ENCODE results near the gene SP3. TPM values are rescaled to one million over a fixed set of nuclear protein-coding genes. Genes with fewer than 3 reads are reported as not detected.

Gene SP3
- total and polyA plus RNA-seq, 7 experiments from 2014 or later = 82.6 to 158 (median 128) TPM

DNA sequence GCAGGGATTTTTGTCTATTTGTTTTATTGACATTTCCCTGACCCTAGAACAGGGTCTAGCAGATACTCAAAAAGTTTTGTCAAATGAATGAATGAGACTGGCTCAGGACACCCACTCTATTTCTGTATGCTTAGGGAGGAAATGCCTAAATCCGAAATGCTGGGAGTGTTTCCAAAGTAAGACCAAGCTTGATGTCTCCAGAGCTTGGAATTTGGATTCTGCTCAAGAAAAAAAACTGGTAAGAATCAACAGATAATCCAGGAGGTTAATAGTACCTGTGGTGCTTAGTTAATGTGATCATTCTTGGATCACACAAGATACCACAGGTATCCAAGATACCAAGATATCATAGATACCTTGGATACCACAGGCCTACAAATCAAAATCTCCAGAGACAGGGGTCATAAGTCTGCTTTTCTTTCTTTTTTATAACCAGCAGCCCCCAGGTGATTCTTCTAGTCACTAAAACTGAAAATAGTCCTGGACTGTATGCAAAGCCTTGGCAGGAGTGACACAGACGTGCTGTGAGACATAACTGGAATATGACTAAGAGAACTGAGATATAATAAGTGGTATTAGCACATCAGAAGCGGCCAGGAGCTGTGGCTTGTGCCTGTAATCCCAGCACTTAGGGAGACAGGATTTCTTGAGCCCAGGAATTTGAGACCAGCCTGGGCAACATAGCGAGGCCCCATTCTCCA is 39.9 kb upstream of the SP3 start:
- Histone ChIP-seq H3K4me3 (ENCODE audit: low read length) (no peak overlapping the region), H3K27ac (ENCODE audit: low read depth, low read length) (no peak overlapping the region), H3K36me3 (ENCODE audit: control insufficient read depth in 2 of 3, insufficient read depth in 3 of 3, low read length in 3 of 3) (no peaks in the 10 kb centered on the region), H3K4me1 (ENCODE audit: control insufficient read depth in 2 of 2, insufficient read depth in 2 of 2, low read length in 2 of 2) (no peaks in the 10 kb centered on the region), H3K9me3 (ENCODE audit: control insufficient read depth in 2 of 3, low read length in 3 of 3) (no peaks in the 10 kb centered on the region), H3K27me3 (ENCODE audit: control insufficient read depth in 2 of 2, insufficient read depth in 2 of 2, low read length in 2 of 2) (no peaks in the 10 kb centered on the region)
- Mint-ChIP-seq H3K4me3 (no peak overlapping the region), H3K27me3 (peaks cover 4 to 15% (median 8%) of the 10 kb centered on the region in 5 donors), H3K4me1 (peaks cover 0 to 4% (median 0%) of the 10 kb centered on the region in 7 donors), H3K9me3 (no peaks in the 10 kb centered on the region), H3K36me3 (no peaks in the 10 kb centered on the region), H3K27ac (peak overlapping the region in 1 of 9 donors; percentile 17)
- intact Hi-C loops (cut with micrococcal nuclease) = no loop called here
- ChIA-PET POLR2A (no interaction called here), CTCF (no interaction called here)
- DNase-seq (no peak), ATAC-seq (no peak)

DNA sequence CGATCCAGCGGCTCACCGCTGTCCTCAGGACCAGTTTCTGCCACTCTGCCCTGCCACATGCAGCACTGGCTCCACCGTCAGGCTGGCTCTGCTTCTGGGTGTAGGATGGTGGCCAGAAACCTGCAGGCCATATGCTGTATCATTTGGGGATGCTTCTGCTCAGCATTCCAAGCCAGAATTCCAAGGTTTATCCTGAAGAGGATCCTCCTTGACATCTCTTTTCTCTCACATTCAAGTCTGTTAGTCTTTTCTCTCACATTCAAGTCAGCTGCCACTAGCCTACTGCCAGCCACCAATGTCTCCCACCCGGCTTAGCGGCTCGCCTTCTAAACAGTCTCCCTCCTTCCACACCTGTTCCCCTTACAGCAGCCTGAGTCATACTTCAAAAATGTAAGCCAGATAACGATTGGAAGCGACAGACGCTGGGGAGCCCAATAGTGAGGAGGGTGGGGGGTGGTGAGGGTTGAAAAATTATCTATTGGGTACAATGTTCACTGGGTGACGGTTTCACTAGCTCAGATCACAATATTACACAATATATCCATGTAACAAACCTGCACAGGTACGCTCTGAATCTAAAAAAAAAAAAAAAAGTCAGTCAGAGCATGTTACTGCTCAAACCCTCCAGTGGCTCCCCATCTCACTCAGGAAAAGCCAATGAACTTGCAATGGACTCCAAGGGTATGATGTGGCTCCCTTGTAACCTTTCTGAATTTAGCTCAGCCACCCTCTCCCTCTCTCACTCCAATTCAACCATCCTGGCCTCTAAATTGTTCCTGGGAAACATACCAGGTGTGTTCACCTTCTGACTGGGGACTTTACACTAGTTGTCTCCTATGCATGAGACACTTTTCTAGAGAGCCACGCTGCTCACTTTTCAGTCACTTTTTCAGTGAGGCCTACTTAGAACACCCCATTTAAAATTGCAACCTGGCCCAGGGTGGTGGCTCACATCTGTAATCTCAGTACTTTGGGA is 38.8 kb upstream of the SP3 start:
- ChIA-PET POLR2A (no interaction called here), CTCF (no interaction called here)
- Histone ChIP-seq H3K4me1 (ENCODE audit: control insufficient read depth in 2 of 2, insufficient read depth in 2 of 2, low read length in 2 of 2) (no peaks in the 10 kb centered on the region), H3K4me3 (ENCODE audit: low read length) (no peak overlapping the region), H3K9me3 (ENCODE audit: control insufficient read depth in 2 of 3, low read length in 3 of 3) (no peaks in the 10 kb centered on the region), H3K27ac (ENCODE audit: low read depth, low read length) (no peak overlapping the region), H3K36me3 (ENCODE audit: control insufficient read depth in 2 of 3, insufficient read depth in 3 of 3, low read length in 3 of 3) (no peaks in the 10 kb centered on the region), H3K27me3 (ENCODE audit: control insufficient read depth in 2 of 2, insufficient read depth in 2 of 2, low read length in 2 of 2) (no peaks in the 10 kb centered on the region)
- peaks cover 2 to 8% (median 5%) of the 10 kb centered on the region in 5 donors for H3K27me3 Mint-ChIP-seq
- H3K9me3 Mint-ChIP-seq = peaks cover 0 to 3% (median 0%) of the 10 kb centered on the region in 11 donors
- H3K27ac Mint-ChIP-seq = no peak overlapping the region
- peaks cover 0 to 2% (median 0%) of the 10 kb centered on the region in 7 donors for H3K4me1 Mint-ChIP-seq
- intact Hi-C loops (cut with micrococcal nuclease) = loop anchor here in 1 of 2 donors (1.0 kb wide), 1 partner anchor 120 kb away; no protein-coding TSS in a partner anchor
- ATAC-seq (no peak), DNase-seq (no peak)
- H3K36me3 Mint-ChIP-seq = no peaks in the 10 kb centered on the region
- no peak overlapping the region for H3K4me3 Mint-ChIP-seq

- H3K27ac ChIP-seq (ENCODE audit: low read depth, low read length) = no peak overlapping the region
- H3K36me3 ChIP-seq (ENCODE audit: control insufficient read depth in 2 of 3, insufficient read depth in 3 of 3, low read length in 3 of 3) = no peaks in the 10 kb centered on the region
- DNase-seq = no peak
- CTCF ChIA-PET = no interaction called here
- H3K4me1 ChIP-seq (ENCODE audit: control insufficient read depth in 2 of 2, insufficient read depth in 2 of 2, low read length in 2 of 2) = no peaks in the 10 kb centered on the region
- no peak overlapping the region for H3K27ac Mint-ChIP-seq
- POLR2A ChIA-PET = no interaction called here
- H3K27me3 ChIP-seq (ENCODE audit: control insufficient read depth in 2 of 2, insufficient read depth in 2 of 2, low read length in 2 of 2) = no peaks in the 10 kb centered on the region
- H3K4me1 Mint-ChIP-seq = peaks cover 0 to 4% (median 0%) of the 10 kb centered on the region in 7 donors
- no peak overlapping the region for H3K4me3 ChIP-seq (ENCODE audit: low read length)
- H3K4me3 Mint-ChIP-seq = no peak overlapping the region
- peaks cover 0 to 8% (median 4%) of the 10 kb centered on the region in 5 donors for H3K27me3 Mint-ChIP-seq
- no peaks in the 10 kb centered on the region for H3K36me3 Mint-ChIP-seq
- peaks cover 0 to 3% (median 0%) of the 10 kb centered on the region in 11 donors for H3K9me3 Mint-ChIP-seq
- ATAC-seq = no peak
- intact Hi-C loops (cut with micrococcal nuclease) = loop anchor here in 1 of 2 donors (1.0 kb wide), 1 partner anchor 118 kb away; no protein-coding TSS in a partner anchor
- no peaks in the 10 kb centered on the region for H3K9me3 ChIP-seq (ENCODE audit: control insufficient read depth in 2 of 3, low read length in 3 of 3)
These were observed 37.5 kb upstream of the SP3 start for GRCh38 chr2:174002679-174003078.

DNA sequence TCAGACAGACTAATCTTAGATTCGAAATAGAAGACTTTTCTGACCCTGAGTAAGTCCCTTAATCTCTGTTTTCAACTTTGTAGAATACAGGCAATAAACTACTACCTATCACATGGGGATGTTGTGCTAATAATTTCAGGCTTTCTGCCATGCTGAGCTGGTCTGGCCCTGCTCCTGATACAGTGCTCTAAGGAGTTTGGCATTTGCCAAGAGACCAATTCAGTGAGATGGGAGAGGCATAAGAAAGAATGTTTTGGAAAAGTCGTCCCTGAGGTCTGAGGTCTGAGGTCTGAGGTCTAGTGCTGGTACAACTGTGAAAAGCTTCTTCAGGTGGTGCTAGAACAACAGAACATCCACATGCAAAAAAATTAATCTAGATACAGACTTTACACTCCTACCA is 35.9 kb upstream of the SP3 start:
- Mint-ChIP-seq H3K4me1 (peaks cover 0 to 6% (median 0%) of the 10 kb centered on the region in 7 donors), H3K27me3 (peaks cover 0 to 8% (median 2%) of the 10 kb centered on the region in 5 donors), H3K9me3 (peaks cover 0 to 3% (median 0%) of the 10 kb centered on the region in 11 donors), H3K36me3 (no peaks in the 10 kb centered on the region), H3K4me3 (no peak overlapping the region), H3K27ac (no peak overlapping the region)
- ATAC-seq (no peak), DNase-seq (no peak)
- intact Hi-C loops (cut with micrococcal nuclease) = no loop called here
- CTCF ChIA-PET = no interaction called here
- POLR2A ChIA-PET = no interaction called here
- H3K4me1 ChIP-seq (ENCODE audit: control insufficient read depth in 2 of 2, insufficient read depth in 2 of 2, low read length in 2 of 2) = no peaks in the 10 kb centered on the region
- no peak overlapping the region for H3K27ac ChIP-seq (ENCODE audit: low read depth, low read length)
- H3K9me3 ChIP-seq (ENCODE audit: control insufficient read depth in 2 of 3, low read length in 3 of 3) = no peaks in the 10 kb centered on the region
- no peak overlapping the region for H3K4me3 ChIP-seq (ENCODE audit: low read length)
- no peaks in the 10 kb centered on the region for H3K36me3 ChIP-seq (ENCODE audit: control insufficient read depth in 2 of 3, insufficient read depth in 3 of 3, low read length in 3 of 3)
- no peaks in the 10 kb centered on the region for H3K27me3 ChIP-seq (ENCODE audit: control insufficient read depth in 2 of 2, insufficient read depth in 2 of 2, low read length in 2 of 2)

GRCh38 chr2:173999724-174000123 is 34.6 kb upstream of the SP3 start:
- POLR2A ChIA-PET = no interaction called here

GRCh38 chr2:173999272-173999671 is 34.1 kb upstream of the SP3 start:
- no peaks in the 10 kb centered on the region for H3K36me3 ChIP-seq (ENCODE audit: control insufficient read depth in 2 of 3, insufficient read depth in 3 of 3, low read length in 3 of 3)
- H3K27ac ChIP-seq (ENCODE audit: low read depth, low read length) = no peak overlapping the region
- peaks cover 0 to 10% (median 0%) of the 10 kb centered on the region in 7 donors for H3K4me1 Mint-ChIP-seq
- ChIA-PET CTCF (no interaction called here), POLR2A (interaction anchor here (0.6 kb wide), 2 partner anchors 13 to 114 kb away, joined by 3 read pairs; no protein-coding TSS in a partner anchor)
- H3K36me3 Mint-ChIP-seq = no peaks in the 10 kb centered on the region
- H3K4me3 Mint-ChIP-seq = no peak overlapping the region
- no peak overlapping the region for H3K27ac Mint-ChIP-seq
- H3K9me3 ChIP-seq (ENCODE audit: control insufficient read depth in 2 of 3, low read length in 3 of 3) = no peaks in the 10 kb centered on the region
- DNase-seq (no peak), ATAC-seq (no peak)
- no peaks in the 10 kb centered on the region for H3K4me1 ChIP-seq (ENCODE audit: control insufficient read depth in 2 of 2, insufficient read depth in 2 of 2, low read length in 2 of 2)
- peaks cover 0 to 3% (median 0%) of the 10 kb centered on the region in 11 donors for H3K9me3 Mint-ChIP-seq
- no peaks in the 10 kb centered on the region for H3K27me3 ChIP-seq (ENCODE audit: control insufficient read depth in 2 of 2, insufficient read depth in 2 of 2, low read length in 2 of 2)
- H3K4me3 ChIP-seq (ENCODE audit: low read length) = no peak overlapping the region
- intact Hi-C loops (cut with micrococcal nuclease) = no loop called here
- H3K27me3 Mint-ChIP-seq = peaks cover 0 to 12% (median 3%) of the 10 kb centered on the region in 5 donors

More at GRCh38 chr2:173999724-174000123, 34.6 kb upstream of the SP3 start:
- H3K36me3 Mint-ChIP-seq = no peaks in the 10 kb centered on the region
- Histone ChIP-seq H3K4me1 (ENCODE audit: control insufficient read depth in 2 of 2, insufficient read depth in 2 of 2, low read length in 2 of 2) (no peaks in the 10 kb centered on the region), H3K9me3 (ENCODE audit: control insufficient read depth in 2 of 3, low read length in 3 of 3) (no peaks in the 10 kb centered on the region), H3K4me3 (ENCODE audit: low read length) (no peak overlapping the region), H3K27me3 (ENCODE audit: control insufficient read depth in 2 of 2, insufficient read depth in 2 of 2, low read length in 2 of 2) (no peaks in the 10 kb centered on the region), H3K36me3 (ENCODE audit: control insufficient read depth in 2 of 3, insufficient read depth in 3 of 3, low read length in 3 of 3) (no peaks in the 10 kb centered on the region), H3K27ac (ENCODE audit: low read depth, low read length) (no peak overlapping the region)
- H3K27me3 Mint-ChIP-seq = peaks cover 0 to 8% (median 3%) of the 10 kb centered on the region in 5 donors
- CTCF ChIA-PET = no interaction called here
- H3K4me1 Mint-ChIP-seq = peaks cover 0 to 10% (median 0%) of the 10 kb centered on the region in 7 donors
- H3K4me3 Mint-ChIP-seq = no peak overlapping the region
- H3K9me3 Mint-ChIP-seq = peaks cover 0 to 3% (median 0%) of the 10 kb centered on the region in 11 donors
- intact Hi-C loops (cut with micrococcal nuclease) = no loop called here
- no peak overlapping the region for H3K27ac Mint-ChIP-seq
- DNase-seq (no peak), ATAC-seq (no peak)

Measured in naive thymus-derived CD4-positive, alpha-beta T cell (primary cell).